HEK293T (cell line): ENCODE data around the gene KDM4C.

Source experiments
- CTCF ChIA-PET: fragments of 350-600 bp; formaldehyde crosslinking; extraction: SDS; loops from one replicate; lab custom pipeline; 2021; ENCODE audit warnings: antibody characterized with exemption, inconsistent platforms; lab: Yijun Ruan, JAX
- POLR2A ChIA-PET: fragments of 350-600 bp; formaldehyde crosslinking; extraction: SDS; loops from one replicate; lab custom pipeline; 2020; ENCODE audit warnings: antibody characterized with exemption, inconsistent platforms; lab: Yijun Ruan, JAX
- DNase-seq: peaks from one replicate; pipeline ENCODE4 v3.0.0; 2012; ENCODE audit warnings: mixed read lengths; ENCODE audit errors: extremely low spot score
- ARNT ChIP-seq: fragments of 450-650 bp; IDR thresholded peaks from 2 replicates; pipeline ENCODE4 v1.6.1; 2017; ENCODE audit warnings: mild to moderate bottlenecking
- BHLHE40 ChIP-seq: fragments of 450-650 bp; IDR thresholded peaks from 2 replicates; pipeline ENCODE4 v1.6.1; 2016; ENCODE audit warnings: mild to moderate bottlenecking, moderate library complexity, borderline replicate concordance
- CTBP1 ChIP-seq: fragments of 450-650 bp; IDR thresholded peaks from 2 replicates; pipeline ENCODE4 v1.6.1; 2016; ENCODE audit warnings: borderline replicate concordance
- ELF4 ChIP-seq: fragments of 450-650 bp; IDR thresholded peaks from 2 replicates; pipeline ENCODE4 v1.6.1; 2017; ENCODE audit warnings: antibody characterized with exemption
- FOXA1 ChIP-seq: fragments of 450-650 bp; IDR thresholded peaks from 2 replicates; pipeline ENCODE4 v1.6.1; 2016; ENCODE audit warnings: mild to moderate bottlenecking
- FOXK2 ChIP-seq: fragments of 450-650 bp; IDR thresholded peaks from 2 replicates; pipeline ENCODE4 v1.6.1; 2016; ENCODE audit warnings: mild to moderate bottlenecking
- FOXM1 ChIP-seq: fragments of 450-650 bp; IDR thresholded peaks from 2 replicates; pipeline ENCODE4 v1.6.1; 2017; ENCODE audit warnings: mild to moderate bottlenecking, borderline replicate concordance
- HDGF ChIP-seq: fragments of 450-650 bp; IDR thresholded peaks from 2 replicates; pipeline ENCODE4 v1.6.1; 2017; ENCODE audit warnings: antibody characterized with exemption, borderline replicate concordance
- L3MBTL2 ChIP-seq: fragments of 450-650 bp; conservative IDR thresholded peaks from 2 replicates; pipeline ENCODE4 v1.6.1; 2016; ENCODE audit warnings: mild to moderate bottlenecking
- LEF1 ChIP-seq: fragments of 450-650 bp; IDR thresholded peaks from 2 replicates; pipeline ENCODE4 v1.6.1; 2017; ENCODE audit warnings: mild to moderate bottlenecking, borderline replicate concordance
- NFRKB ChIP-seq: fragments of 450-650 bp; IDR thresholded peaks from 2 replicates; pipeline ENCODE4 v1.6.1; 2016; ENCODE audit warnings: mild to moderate bottlenecking, moderate library complexity
- PKNOX1 ChIP-seq: fragments of 450-650 bp; IDR thresholded peaks from 2 replicates; pipeline ENCODE4 v1.6.1; 2016
- SP1 ChIP-seq: fragments of 450-650 bp; IDR thresholded peaks from 2 replicates; pipeline ENCODE4 v1.6.1; 2017
- SUZ12 ChIP-seq: fragments of 450-650 bp; IDR thresholded peaks from 2 replicates; pipeline ENCODE4 v1.6.1; 2016; ENCODE audit warnings: mild to moderate bottlenecking
- TARDBP ChIP-seq: fragments of 450-650 bp; IDR thresholded peaks from 2 replicates; pipeline ENCODE4 v1.6.1; 2016
- ZNF384 ChIP-seq: fragments of 450-650 bp; IDR thresholded peaks from 2 replicates; pipeline ENCODE4 v1.6.1; 2016

KDM4C gene

GRCh38 chr9:6829027-6829426 is 71.3 kb downstream of the KDM4C start:
- TF ChIP-seq SP1, result no peak
- no peak for TF ChIP-seq LEF1
- no peak for TF ChIP-seq FOXM1
- no peak for TF ChIP-seq ARNT
- TF ChIP-seq NFRKB, result no peak
- TF ChIP-seq L3MBTL2, result no peak
- no peak for TF ChIP-seq FOXK2
- TF ChIP-seq FOXA1, result no peak
- TF ChIP-seq TARDBP, result no peak
- no peak for TF ChIP-seq BHLHE40
- no peak for TF ChIP-seq ZNF384
- TF ChIP-seq HDGF, result no peak
- no peak for TF ChIP-seq PKNOX1
- no peak for TF ChIP-seq SUZ12
- TF ChIP-seq ELF4, result no peak
- no peak for TF ChIP-seq CTBP1
- CTCF ChIA-PET, result interaction anchor here (0.6 kb wide), 1 partner anchor 180 kb away, joined by 3 read pairs; no protein-coding TSS in a partner anchor
- no peak for DNase-seq
- POLR2A ChIA-PET, result no interaction called here

GRCh38 chr9:6829536-6829935 is 71.8 kb downstream of the KDM4C start:
- DNase-seq, result no peak
- ChIA-PET POLR2A (no interaction called here), CTCF (interaction anchor here (0.6 kb wide), 1 partner anchor 179 kb away, joined by 3 read pairs; no protein-coding TSS in a partner anchor)
- TF ChIP-seq TARDBP (no peak), ZNF384 (no peak), FOXK2 (no peak), PKNOX1 (no peak), FOXA1 (no peak), L3MBTL2 (no peak), LEF1 (no peak), FOXM1 (no peak), ELF4 (no peak), SP1 (no peak), SUZ12 (no peak), HDGF (no peak), ARNT (no peak), NFRKB (no peak), CTBP1 (no peak)

GRCh38 chr9:6833518-6834192 is 75.9 kb downstream of the KDM4C start:
- POLR2A ChIA-PET, result no interaction called here
- CTCF ChIA-PET, result no interaction called here
- TF ChIP-seq FOXK2 (no peak), PKNOX1 (no peak), CTBP1 (no peak), ZNF384 (no peak), BHLHE40 (no peak), FOXM1 (no peak), SUZ12 (no peak), HDGF (no peak), NFRKB (no peak), ARNT (no peak), FOXA1 (no peak), LEF1 (no peak), SP1 (no peak), L3MBTL2 (no peak)
- DNase-seq, result no peak

- DNase-seq, result no peak
- TF ChIP-seq PKNOX1 (no peak), BHLHE40 (no peak), TARDBP (no peak)
- ChIA-PET CTCF (no interaction called here), POLR2A (no interaction called here)
These were observed 76.5 kb downstream of the KDM4C start for GRCh38 chr9:6834306-6834705.

GRCh38 chr9:6838158-6838557 is 80.4 kb downstream of the KDM4C start:
- no peak for TF ChIP-seq LEF1
- POLR2A ChIA-PET, result no interaction called here
- DNase-seq, result no peak
- CTCF ChIA-PET, result no interaction called here

GRCh38 chr9:6842584-6842947 is 84.8 kb downstream of the KDM4C start:
- CTCF ChIA-PET, result interaction anchor here (0.7 kb wide), 1 partner anchor 694 kb away, joined by 3 read pairs; no protein-coding TSS in a partner anchor
- POLR2A ChIA-PET, result no interaction called here
- no peak for DNase-seq
- TF ChIP-seq ZNF384 (no peak), TARDBP (no peak), CTBP1 (no peak), SP1 (no peak), PKNOX1 (no peak), NFRKB (no peak), SUZ12 (no peak), BHLHE40 (no peak), ELF4 (no peak), L3MBTL2 (no peak), FOXM1 (no peak)
